ENCODE measurements around the gene TUBB2A.
A peak's percentile ranks its signal among the peaks of the same experiment; 100 is the strongest.
"Not testable (repeated sequence)": the region's sequence is repeated elsewhere in the genome, so short reads cannot be mapped to it uniquely, and the experiment has no call there.

TUBB2A gene

DNA sequence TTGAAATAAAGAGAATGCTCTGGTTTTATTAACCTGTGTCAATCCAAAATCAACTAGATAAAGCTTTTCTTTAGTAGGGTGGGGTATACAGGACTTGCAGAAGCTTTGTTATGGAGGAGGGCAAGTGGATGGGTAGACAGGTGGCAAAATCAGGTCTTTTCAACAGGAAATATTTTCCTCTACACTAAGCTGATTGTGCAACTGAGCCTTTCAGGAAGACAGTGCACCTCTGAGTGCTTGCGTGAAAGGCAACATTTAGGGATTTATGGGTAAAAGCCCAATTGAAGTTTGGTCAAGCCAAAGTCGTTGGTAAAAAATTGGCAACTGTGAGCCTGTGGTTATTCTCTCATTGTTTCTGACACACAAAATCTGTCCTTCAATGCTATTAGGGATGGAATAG is 23.8 kb upstream of the TUBB2A start:
- no peak overlapping the region for H3K4me3 ChIP-seq
- no peak for DNase-seq (ENCODE audit: low spot score)
- H3K27ac ChIP-seq, result no peak overlapping the region
- TF ChIP-seq, protein P1, sequence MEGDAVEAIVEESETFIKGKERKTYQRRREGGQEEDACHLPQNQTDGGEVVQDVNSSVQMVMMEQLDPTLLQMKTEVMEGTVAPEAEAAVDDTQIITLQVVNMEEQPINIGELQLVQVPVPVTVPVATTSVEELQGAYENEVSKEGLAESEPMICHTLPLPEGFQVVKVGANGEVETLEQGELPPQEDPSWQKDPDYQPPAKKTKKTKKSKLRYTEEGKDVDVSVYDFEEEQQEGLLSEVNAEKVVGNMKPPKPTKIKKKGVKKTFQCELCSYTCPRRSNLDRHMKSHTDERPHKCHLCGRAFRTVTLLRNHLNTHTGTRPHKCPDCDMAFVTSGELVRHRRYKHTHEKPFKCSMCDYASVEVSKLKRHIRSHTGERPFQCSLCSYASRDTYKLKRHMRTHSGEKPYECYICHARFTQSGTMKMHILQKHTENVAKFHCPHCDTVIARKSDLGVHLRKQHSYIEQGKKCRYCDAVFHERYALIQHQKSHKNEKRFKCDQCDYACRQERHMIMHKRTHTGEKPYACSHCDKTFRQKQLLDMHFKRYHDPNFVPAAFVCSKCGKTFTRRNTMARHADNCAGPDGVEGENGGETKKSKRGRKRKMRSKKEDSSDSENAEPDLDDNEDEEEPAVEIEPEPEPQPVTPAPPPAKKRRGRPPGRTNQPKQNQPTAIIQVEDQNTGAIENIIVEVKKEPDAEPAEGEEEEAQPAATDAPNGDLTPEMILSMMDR (IDR thresholded peaks at IDR 0.05), result no peak

DNA sequence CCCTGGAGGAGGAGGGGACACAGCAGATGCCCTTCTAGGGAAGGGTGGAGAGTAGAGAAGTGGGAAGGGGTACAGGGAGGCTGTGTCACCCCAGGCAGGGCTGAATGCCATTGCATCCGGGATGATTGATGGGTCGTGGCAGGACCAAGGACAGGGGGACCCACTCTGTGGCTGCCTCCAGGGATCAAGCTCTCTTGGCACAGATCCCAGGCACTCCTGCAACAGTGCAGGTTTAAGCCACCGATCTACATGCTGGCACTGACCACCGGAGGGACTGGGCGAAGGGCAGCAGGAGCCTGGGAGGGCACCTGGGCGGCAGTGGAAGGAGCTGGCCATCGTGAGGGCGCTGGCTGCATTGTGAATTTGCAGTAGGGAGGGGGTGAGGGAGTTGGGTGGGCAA is 22.6 kb upstream of the TUBB2A start:
- H3K27ac ChIP-seq; DNase-seq (ENCODE audit: low spot score): not testable (repeated sequence)
- peak overlapping the region; percentile 55 for H3K4me3 ChIP-seq

DNA sequence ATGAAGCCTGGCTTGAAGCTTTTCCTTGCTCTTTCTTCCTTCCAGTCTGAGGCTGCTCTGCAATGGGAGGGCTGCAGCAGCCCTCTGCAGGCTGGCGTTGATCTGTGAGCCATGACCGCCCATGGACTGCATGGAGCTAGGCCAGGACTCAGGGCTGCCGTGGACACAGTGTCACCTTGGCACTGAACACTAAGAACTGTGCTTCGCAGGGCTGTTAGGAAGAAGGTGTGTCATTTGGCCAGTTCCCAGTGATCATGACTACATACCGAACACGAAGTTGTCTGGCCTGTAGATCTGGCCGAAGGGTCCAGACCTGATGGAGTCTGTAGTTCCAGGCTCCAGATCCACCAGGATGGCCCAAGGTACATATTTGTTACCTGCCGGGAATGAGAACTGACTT is 21.3 kb upstream of the TUBB2A start:
- not testable (repeated sequence) for H3K4me3 ChIP-seq; DNase-seq (ENCODE audit: low spot score); H3K27ac ChIP-seq

DNA sequence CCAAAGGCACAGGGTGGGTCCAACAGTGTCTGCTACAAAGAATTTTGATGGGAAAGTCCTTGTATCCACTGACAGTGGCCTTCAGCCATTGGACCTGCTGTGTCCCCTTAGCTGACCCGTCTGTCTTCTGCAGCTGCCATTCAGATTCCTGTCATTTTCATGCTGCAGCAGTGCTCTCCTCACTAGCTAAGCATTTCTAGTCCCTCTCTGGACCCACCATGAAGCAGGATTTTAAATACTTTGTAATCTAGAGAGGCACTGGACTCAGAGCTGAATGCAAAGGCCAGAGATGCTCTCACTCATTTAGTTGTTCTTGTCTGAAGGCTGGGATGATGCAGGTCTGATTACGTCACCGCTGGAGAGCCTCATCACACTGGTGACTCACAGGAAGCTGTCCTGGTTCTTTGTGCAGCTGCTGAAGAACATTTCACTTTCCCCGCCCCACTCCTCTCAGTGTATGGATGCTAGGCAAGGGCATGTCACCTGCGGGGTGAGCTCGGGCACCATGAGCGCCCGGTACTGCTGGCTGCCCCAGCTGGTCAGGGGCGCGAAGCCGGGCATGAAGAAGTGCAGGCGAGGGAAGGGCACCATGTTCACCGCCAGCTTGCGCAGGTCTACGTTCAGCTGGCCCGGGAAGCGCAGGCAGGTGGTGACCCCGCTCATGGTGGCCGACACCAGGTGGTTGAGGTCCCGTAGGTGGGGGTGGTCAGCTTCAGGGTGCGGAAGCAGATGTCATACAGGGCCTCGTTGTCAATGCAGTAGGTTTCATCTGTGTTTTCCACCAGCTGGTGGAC is 19.4 kb upstream of the TUBB2A start:
- Histone ChIP-seq H3K27ac (no peak overlapping the region), H3K4me3 (no peak overlapping the region)
- DNase-seq (ENCODE audit: low spot score), result no peak
- TF ChIP-seq, protein P1 (IDR thresholded peaks at IDR 0.05), result no peak

DNA sequence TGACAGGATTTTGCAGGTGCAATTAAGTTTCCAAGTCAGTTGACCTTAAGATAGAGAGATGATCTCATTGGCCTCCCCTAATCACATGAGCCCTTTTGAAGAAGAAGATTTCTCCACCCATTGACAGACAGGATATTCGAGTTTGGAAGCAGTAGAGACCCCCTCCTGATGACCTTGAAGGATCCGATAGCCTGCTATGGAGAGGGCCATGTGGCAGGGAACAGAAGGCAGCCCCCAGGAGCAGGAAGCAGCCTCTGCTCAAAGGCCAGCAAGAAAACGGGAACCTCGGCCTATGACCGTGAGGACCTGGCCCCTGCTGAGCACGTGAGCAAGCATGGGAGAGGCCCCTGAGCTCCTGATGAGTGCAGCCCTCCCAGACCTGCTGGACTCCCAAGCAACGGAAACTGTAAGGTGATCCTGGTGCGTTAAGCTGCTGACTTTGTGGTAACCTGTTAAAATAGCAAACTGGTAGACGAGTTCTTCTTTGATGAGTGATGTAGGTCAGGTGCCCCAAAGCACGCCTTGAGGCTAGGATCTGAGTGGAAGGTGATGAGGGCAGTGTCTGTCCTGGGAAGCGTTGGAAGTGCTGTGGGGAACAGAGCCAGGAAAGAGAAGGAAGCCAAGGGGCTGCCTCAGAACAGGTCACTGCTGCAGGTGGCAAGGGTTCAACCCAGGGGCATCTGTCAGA is 18.5 kb upstream of the TUBB2A start:
- Histone ChIP-seq H3K4me3 (no peak overlapping the region), H3K27ac (no peak overlapping the region)
- TF ChIP-seq, protein P1 (IDR thresholded peaks at IDR 0.05), result no peak
- no peak for DNase-seq (ENCODE audit: low spot score)

DNA sequence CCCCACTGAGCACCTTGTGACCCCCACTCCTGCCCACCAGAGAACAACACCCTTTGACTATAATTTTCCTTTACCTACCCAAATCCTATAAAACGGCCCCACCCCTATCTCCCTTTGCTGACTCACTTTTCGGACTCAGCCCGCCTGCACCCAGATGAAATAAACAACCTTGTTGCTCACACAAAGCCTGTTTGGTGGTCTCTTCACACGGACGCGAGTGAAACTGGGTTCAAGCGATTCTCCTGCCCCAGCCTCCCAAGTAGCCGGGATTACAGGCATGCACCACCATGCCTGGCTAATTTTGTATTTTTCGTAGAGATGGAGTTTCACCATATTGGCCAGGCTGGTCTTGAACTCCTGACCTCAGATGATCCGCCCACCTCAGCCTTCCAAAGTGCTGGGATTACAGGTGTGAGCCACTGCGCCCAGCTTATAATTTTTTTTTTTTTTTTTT is 16.3 kb upstream of the TUBB2A start:
- DNase-seq (ENCODE audit: low spot score); H3K4me3 ChIP-seq; H3K27ac ChIP-seq: not testable (repeated sequence)

DNA sequence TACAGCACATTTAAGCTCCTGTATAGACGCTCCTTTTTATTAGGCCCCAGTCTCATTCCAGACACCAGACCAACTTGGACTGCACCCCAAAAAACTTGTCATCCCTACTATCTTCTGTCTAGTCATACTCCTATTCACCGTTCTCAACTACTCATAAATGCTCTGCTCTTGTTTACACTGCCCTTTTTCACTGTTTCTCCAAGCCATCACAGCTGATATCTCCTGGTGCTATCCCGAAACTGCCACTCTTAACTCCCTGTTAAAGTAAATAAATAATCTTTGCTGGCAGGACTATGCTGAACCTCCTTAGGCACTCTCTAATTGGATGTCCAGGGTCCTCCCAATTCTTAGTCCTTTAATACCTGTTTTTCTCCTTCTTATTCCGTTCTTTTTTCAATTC is 15.4 kb upstream of the TUBB2A start:
- H3K4me3 ChIP-seq; H3K27ac ChIP-seq; DNase-seq (ENCODE audit: low spot score): not testable (repeated sequence)

DNA sequence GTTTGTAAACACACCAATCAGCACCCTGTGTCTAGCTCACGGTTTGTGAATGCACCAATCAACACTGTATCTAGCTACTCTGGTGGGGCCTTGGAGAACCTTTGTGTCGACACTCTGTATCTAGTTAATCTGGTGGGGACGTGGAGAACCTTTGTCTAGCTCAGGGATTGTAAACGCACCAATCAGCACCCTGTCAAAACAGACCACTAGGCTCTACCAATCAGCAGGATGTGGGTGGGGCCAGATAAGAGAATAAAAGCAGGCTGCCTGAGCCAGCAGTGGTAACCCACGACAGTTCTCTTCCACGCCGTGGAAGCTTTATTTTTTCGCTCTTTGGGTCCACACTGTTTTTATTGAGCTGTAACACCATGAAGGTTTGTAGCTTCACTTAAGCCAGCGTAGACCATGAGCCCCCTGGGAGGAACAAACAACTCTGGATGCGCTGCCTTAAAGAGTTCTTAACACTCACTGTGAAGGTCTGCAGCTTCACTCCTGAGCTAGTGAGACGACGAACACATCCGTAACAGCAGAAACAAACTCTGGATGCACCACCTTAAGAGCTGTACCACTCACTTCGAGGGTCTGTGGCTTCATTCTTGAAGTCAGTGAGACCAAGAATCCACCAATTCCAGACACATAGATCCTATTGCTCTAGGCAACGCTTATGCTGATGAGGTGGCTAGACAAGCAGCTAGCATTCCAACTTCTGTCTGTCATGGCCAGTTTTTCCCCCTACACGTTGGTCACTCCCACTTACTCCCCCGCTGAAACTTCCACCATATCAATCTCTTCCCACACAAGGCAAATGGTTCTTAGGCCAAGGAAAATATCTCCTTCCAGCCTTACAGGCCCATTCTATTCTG is 14.2 kb upstream of the TUBB2A start:
- H3K27ac ChIP-seq, result peak overlapping the region; percentile 20 to 36
- H3K4me3 ChIP-seq; DNase-seq (ENCODE audit: low spot score): not testable (repeated sequence)

DNA sequence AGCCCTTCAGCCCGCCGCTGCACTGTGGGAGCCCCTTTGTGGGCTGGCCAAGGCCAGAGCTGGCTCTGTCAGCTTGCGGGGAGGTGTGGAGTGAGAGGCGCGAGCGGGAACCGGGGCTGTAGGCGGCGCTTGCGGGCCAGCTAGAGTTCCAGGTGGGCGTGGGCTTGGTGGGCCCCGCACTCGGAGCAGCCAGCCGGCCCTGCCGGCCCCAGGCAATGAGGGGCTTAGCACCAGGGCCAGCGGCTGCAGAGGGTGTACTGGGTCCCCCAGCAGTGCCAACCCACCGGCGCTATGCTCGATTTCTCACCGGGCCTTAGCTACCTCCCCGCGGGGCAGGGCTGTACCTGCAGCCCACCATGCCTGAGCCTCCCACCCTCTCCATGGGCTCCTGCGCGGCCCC is 13.3 kb upstream of the TUBB2A start:
- DNase-seq (ENCODE audit: low spot score); H3K4me3 ChIP-seq; H3K27ac ChIP-seq: not testable (repeated sequence)

DNA sequence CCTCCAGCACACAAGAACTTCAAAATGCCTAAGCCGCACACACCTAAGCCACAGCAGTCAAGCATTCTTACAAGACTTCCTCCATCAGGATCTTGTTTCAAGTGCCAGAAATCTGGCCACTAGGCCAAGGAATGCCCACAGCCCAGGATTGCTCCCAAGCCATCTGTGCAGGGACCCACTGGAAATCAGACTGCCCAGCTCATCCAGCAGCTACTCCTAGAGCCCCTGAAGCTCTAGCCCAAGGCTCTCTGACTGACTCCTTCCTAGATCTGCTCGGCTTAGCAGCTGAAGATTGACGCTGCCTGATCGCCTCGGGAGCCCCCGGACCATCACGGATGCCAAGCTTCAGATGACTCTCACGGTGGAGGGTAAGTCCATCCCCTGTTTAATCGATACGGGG is 10.7 kb upstream of the TUBB2A start:
- not testable (repeated sequence) for DNase-seq (ENCODE audit: low spot score)

DNA sequence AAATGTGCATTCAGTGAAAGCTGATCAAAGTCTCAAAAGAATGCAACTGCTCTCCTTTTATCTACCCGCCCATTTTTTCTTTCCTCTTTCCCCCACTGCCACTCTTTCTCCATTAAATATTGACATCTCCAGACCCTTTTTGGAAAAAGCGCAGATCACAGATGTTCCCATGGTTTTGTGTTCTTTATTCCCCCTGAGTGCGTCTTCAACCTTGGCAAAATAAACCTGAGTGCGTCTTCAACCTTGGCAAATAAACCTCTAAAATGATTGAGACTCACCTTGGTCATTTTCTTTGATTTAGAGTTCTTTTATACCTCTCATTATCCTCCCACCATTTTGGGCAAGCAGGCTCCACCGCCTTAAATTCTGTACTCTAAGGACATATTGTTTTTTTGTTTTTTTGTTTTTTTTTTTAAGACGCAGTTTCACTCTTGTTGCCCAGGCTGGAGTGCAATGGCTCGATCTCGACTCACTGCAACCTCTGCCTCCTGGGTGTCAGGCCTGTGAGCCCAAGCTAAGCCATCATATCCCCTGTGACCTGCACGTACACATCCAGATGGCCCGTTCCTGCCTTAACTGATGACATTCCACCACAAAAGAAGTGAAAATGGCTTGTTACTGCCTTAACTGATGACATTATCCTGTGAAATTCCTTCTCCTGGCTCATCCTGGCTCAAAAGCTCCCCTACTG is 9.3 kb upstream of the TUBB2A start:
- not testable (repeated sequence) for H3K4me3 ChIP-seq; H3K27ac ChIP-seq; DNase-seq (ENCODE audit: low spot score)

More for the DNA sequence above, 10.7 kb upstream of the TUBB2A start:
- not testable (repeated sequence) for H3K4me3 ChIP-seq, H3K27ac ChIP-seq

All from coronary artery (tissue), 2 donors.